ENCODE data around the gene ALDH3A1. TPM values are rescaled to one million over a fixed set of nuclear protein-coding genes. Genes with fewer than 3 reads are reported as not detected.

The ALDH3A1 gene
- total and polyA plus RNA-seq, 10 of the 15 experiments (the other 5 are each of a cell fraction or from before 2014, with no cell fraction given) = 0.20 TPM; not detected in 9

GRCh38 chr17:19781488-19782458 lies 33.7 kb upstream of the ALDH3A1 start:
- H3K4me3 ChIP-seq = no peak overlapping the region
- H2AFZ ChIP-seq (ENCODE audit: control insufficient read depth, low read depth, low read length) = no peak overlapping the region
- CTCF ChIA-PET = no interaction called here
- H3K9me3 ChIP-seq (replicated peaks; ENCODE audit: control insufficient read depth, insufficient read depth, low read length) = no peaks in the 10 kb centered on the region
- WGBS (ENCODE audit: insufficient coverage, insufficient replicate concordance, low lambda C conversion rate, missing lambda C conversion rate) = 22% methylated on average over 9 of the region's 9 CpGs
- no peaks in the 10 kb centered on the region for H3K27me3 ChIP-seq (replicated peaks in 1 of 2; ENCODE audit: control insufficient read depth in 2 of 2, insufficient read depth in 2 of 2, low read length in 1 of 2)
- intact Hi-C loops (cut with micrococcal nuclease; ENCODE audit: unreplicated experiment) (no loop called here), in situ Hi-C loops (cut with MboI) (no loop called here)
- SMC1A ChIA-PET (ENCODE audit: uncharacterized antibody, unreplicated experiment) = interaction anchor here (0.6 to 0.9 kb wide), 2 partner anchors 87 to 256 kb away, joined by 3 read pairs; no protein-coding TSS in a partner anchor
- no peak overlapping the region for H3K4me2 ChIP-seq (ENCODE audit: control insufficient read depth, insufficient read depth)
- no peak overlapping the region for H3K27ac ChIP-seq (ENCODE audit: control insufficient read depth, insufficient read depth)
- RAD21 ChIA-PET (ENCODE audit: unreplicated experiment) = no interaction called here
- ATAC-seq (no peak), DNase-seq (ENCODE audit: low read depth, low spot score) (no peak), FAIRE-seq (no peak)
- H3K4me1 ChIP-seq (ENCODE audit: control insufficient read depth, insufficient read depth, low read length) = no peaks in the 10 kb centered on the region
- BruUV-seq (replicated peaks) = no TSS peak
- no peaks in the 10 kb centered on the region for H3K79me2 ChIP-seq (ENCODE audit: control insufficient read depth, insufficient read depth, low read length)
- H3K9ac ChIP-seq (ENCODE audit: control insufficient read depth, insufficient read depth, low read length) = no peak overlapping the region
- POLR2A ChIA-PET = no interaction called here
- H3K36me3 ChIP-seq (ENCODE audit: control insufficient read depth in 2 of 2, insufficient read depth in 2 of 2, low read length in 1 of 2) = no peaks in the 10 kb centered on the region
- no peak for TF ChIP-seq RELA (IDR thresholded peaks at IDR 0.05; ENCODE audit: borderline replicate concordance, partially characterized antibody)
- TF ChIP-seq, protein P1, sequence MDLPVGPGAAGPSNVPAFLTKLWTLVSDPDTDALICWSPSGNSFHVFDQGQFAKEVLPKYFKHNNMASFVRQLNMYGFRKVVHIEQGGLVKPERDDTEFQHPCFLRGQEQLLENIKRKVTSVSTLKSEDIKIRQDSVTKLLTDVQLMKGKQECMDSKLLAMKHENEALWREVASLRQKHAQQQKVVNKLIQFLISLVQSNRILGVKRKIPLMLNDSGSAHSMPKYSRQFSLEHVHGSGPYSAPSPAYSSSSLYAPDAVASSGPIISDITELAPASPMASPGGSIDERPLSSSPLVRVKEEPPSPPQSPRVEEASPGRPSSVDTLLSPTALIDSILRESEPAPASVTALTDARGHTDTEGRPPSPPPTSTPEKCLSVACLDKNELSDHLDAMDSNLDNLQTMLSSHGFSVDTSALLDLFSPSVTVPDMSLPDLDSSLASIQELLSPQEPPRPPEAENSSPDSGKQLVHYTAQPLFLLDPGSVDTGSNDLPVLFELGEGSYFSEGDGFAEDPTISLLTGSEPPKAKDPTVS (IDR thresholded peaks at IDR 0.05; ENCODE audit: low read depth, low read length) = no peak
- no peaks in the 10 kb centered on the region for H4K20me1 ChIP-seq (ENCODE audit: control insufficient read depth, insufficient read depth)

- SMC1A ChIA-PET (ENCODE audit: uncharacterized antibody, unreplicated experiment) = no interaction called here
- Histone ChIP-seq H3K36me3 (ENCODE audit: control insufficient read depth in 2 of 2, insufficient read depth in 2 of 2, low read length in 1 of 2) (no peaks in the 10 kb centered on the region), H3K79me2 (ENCODE audit: control insufficient read depth, insufficient read depth, low read length) (no peaks in the 10 kb centered on the region), H4K20me1 (ENCODE audit: control insufficient read depth, insufficient read depth) (no peaks in the 10 kb centered on the region), H3K9me3 (replicated peaks; ENCODE audit: control insufficient read depth, insufficient read depth, low read length) (no peaks in the 10 kb centered on the region), H3K4me3 (no peak overlapping the region), H2AFZ (ENCODE audit: control insufficient read depth, low read depth, low read length) (no peak overlapping the region), H3K4me1 (ENCODE audit: control insufficient read depth, insufficient read depth, low read length) (no peaks in the 10 kb centered on the region), H3K4me2 (ENCODE audit: control insufficient read depth, insufficient read depth) (no peak overlapping the region), H3K9ac (ENCODE audit: control insufficient read depth, insufficient read depth, low read length) (no peak overlapping the region), H3K27ac (ENCODE audit: control insufficient read depth, insufficient read depth) (no peak overlapping the region), H3K27me3 (replicated peaks in 1 of 2; ENCODE audit: control insufficient read depth in 2 of 2, insufficient read depth in 2 of 2, low read length in 1 of 2) (no peaks in the 10 kb centered on the region)
- POLR2A ChIA-PET = no interaction called here
- CTCF ChIA-PET = interaction anchor here (0.6 kb wide), 1 partner anchor 274 kb away, joined by 5 read pairs; no protein-coding TSS in a partner anchor
- ATAC-seq (no peak), FAIRE-seq (no peak), DNase-seq (ENCODE audit: low read depth, low spot score) (no peak)
- no TSS peak for BruUV-seq (replicated peaks)
- WGBS (ENCODE audit: insufficient coverage, insufficient replicate concordance, low lambda C conversion rate, missing lambda C conversion rate) = 100% methylated on average over 4 of the region's 4 CpGs
- in situ Hi-C loops (cut with MboI) (no loop called here), intact Hi-C loops (cut with micrococcal nuclease; ENCODE audit: unreplicated experiment) (no loop called here)
- RAD21 ChIA-PET (ENCODE audit: unreplicated experiment) = no interaction called here
- no peak for TF ChIP-seq BACH1 (IDR thresholded peaks at IDR 0.05; ENCODE audit: borderline replicate concordance)
- TF ChIP-seq POLR2AphosphoS2 (IDR thresholded peaks at IDR 0.05; ENCODE audit: low read depth, low read length) = no peak
- TF ChIP-seq, protein P2, sequence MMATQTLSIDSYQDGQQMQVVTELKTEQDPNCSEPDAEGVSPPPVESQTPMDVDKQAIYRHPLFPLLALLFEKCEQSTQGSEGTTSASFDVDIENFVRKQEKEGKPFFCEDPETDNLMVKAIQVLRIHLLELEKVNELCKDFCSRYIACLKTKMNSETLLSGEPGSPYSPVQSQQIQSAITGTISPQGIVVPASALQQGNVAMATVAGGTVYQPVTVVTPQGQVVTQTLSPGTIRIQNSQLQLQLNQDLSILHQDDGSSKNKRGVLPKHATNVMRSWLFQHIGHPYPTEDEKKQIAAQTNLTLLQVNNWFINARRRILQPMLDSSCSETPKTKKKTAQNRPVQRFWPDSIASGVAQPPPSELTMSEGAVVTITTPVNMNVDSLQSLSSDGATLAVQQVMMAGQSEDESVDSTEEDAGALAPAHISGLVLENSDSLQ (IDR thresholded peaks at IDR 0.05) = no peak
- TF ChIP-seq, protein P1 (IDR thresholded peaks at IDR 0.05; ENCODE audit: low read depth, low read length) = no peak
- no peak for TF ChIP-seq ZNF274 (IDR thresholded peaks at IDR 0.05; ENCODE audit: insufficient read depth, insufficient read length)
- TF ChIP-seq MYC (IDR thresholded peaks at IDR 0.05; ENCODE audit: insufficient read depth, insufficient read length, insufficient replicate concordance, low read length, severe bottlenecking) = no peak
- no peak for TF ChIP-seq CREM (IDR thresholded peaks at IDR 0.05; ENCODE audit: low read depth)
Measured at GRCh38 chr17:19780846-19781245, 32.7 kb upstream of the ALDH3A1 start.

All from GM12878 (cell line).